SK-N-SH treated with all-trans-retinoic acid at 6 μM for 48 hours (cell line): ENCODE results near the gene SLC19A1.

ENCODE experiments used
- CREB5 ChIP-seq: fragments of 250-450 bp; sonication (Bioruptor Pico); IDR thresholded peaks from 2 replicates; pipeline ENCODE4 v1.5.1; 2020; ENCODE audit warnings: low read depth, mild to moderate bottlenecking, moderate library complexity
- ESRRG ChIP-seq: fragments of 250-450 bp; sonication (Bioruptor Pico); IDR thresholded peaks from 2 replicates; pipeline ENCODE4 v1.6.1; 2021; ENCODE audit warnings: mild to moderate bottlenecking
- ZFP30 ChIP-seq: fragments of 450-650 bp; formaldehyde crosslinking; IDR thresholded peaks from 2 replicates; pipeline ENCODE4 v1.5.0; 2022; ENCODE audit warnings: mild to moderate bottlenecking, moderate library complexity

GRCh38 chr21:45525153-45525909 lies 16.9 kb downstream of the SLC19A1 start:
- no peak for TF ChIP-seq ZFP30
- no peak for TF ChIP-seq CREB5
- TF ChIP-seq ESRRG (CRISPR knock-in tag): no peak
